Mammary epithelial cell (primary cell): ENCODE measurements around the gene GNA15.

Experiments
- CTCF ChIP-seq, 2 donors: IDR thresholded peaks in 1 of 2; conservative IDR thresholded peaks in 1 of 2; 2 replicates each; pipeline ENCODE4 v1.5.1; 2011 to 2012; ENCODE audit warnings: inconsistent platforms in 2 of 2, low read length in 2 of 2, mild to moderate bottlenecking in 2 of 2, control low read depth in 1 of 2, low read depth in 1 of 2; ENCODE audit not compliant: insufficient read depth in 1 of 2; ENCODE audit errors: extremely low read depth in 1 of 2
- EZH2 ChIP-seq: IDR thresholded peaks from 2 replicates; pipeline ENCODE4 v1.6.1; 2012; ENCODE audit warnings: low read length, inconsistent platforms, borderline replicate concordance

DNA sequence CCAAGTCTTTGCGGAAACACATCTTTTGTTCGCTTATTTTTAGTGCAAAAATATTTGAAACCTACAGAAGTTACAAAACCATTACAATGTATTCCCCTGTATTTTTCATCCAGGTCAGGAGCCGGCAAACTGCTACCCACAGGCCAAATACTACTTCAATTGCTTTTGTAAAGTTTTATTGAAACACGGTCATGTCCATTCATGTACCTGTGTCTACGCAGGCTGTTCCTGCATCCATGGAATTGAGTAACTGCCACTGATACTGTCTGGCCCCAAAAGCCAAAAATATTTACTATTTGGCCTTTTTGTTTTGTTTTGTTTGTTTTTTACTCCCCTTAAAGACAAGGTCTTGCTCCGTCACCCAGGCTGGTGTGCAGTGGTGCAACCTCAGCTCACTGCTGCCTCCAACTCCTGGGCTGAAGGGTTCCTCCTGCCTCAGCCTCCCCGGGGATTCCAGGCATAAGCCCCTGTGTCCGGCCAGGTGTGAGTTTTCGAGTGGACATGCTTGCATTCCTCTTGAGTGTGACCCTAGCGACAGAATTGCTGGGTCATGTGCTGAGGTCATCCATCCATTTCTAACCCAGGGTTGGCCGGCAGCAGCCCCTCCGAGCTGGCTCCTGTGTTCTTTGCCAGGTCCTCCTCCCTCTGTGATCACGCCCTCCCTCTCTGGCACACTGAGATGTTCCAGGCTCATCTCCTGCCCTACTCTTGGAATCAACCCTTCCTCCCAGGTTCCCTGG is 31.9 kb downstream of the GNA15 start:
- TF ChIP-seq CTCF (conservative IDR thresholded peaks at IDR 0.05 in 1 of 2, IDR thresholded peaks at IDR 0.05 in 1 of 2; ENCODE audit: extremely low read depth in 1 of 2, insufficient read depth in 1 of 2, low read depth in 1 of 2, low read length in 2 of 2) = no peak
- no peak for TF ChIP-seq EZH2
